NCI-H69 (cell line): ENCODE measurements around the gene UBTD2.
"Not testable (repeated sequence)": the region's sequence is repeated elsewhere in the genome, so short reads cannot be mapped to it uniquely, and the experiment has no call there.

Experiments used
- DNase-seq: peaks from one replicate; lab custom pipeline; 2025; lab: John Stamatoyannopoulos, UW

The UBTD2 gene

GRCh38 chr5:172293054-172293744 lies 9.6 kb upstream of the UBTD2 start:
- peak; percentile 86 for DNase-seq

- peak; percentile 16 for DNase-seq
These were observed 8.3 kb upstream of the UBTD2 start for GRCh38 chr5:172291837-172292236.

GRCh38 chr5:172288465-172288864 lies 4.9 kb upstream of the UBTD2 start:
- no peak for DNase-seq

GRCh38 chr5:172287140-172287539 lies 3.6 kb upstream of the UBTD2 start:
- not testable (repeated sequence) for DNase-seq

- DNase-seq: no peak
These were observed 1.9 kb upstream of the UBTD2 start for GRCh38 chr5:172285226-172286143.

GRCh38 chr5:172284611-172284980 lies 1.0 kb upstream of the UBTD2 start:
- peak; percentile 42 for DNase-seq

- DNase-seq: peak; percentile 94
These were observed 472 bp upstream of the UBTD2 start for GRCh38 chr5:172283862-172284610.

- DNase-seq: peak; percentile 23
These were observed 1.1 kb downstream of the UBTD2 start for GRCh38 chr5:172282272-172283019.

- DNase-seq: peak; percentile 34
These were observed 2.2 kb downstream of the UBTD2 start for GRCh38 chr5:172281346-172281745.

- DNase-seq: peak; percentile 47
These were observed 2.6 kb downstream of the UBTD2 start for GRCh38 chr5:172280929-172281328.

GRCh38 chr5:172280317-172280716 lies 3.2 kb downstream of the UBTD2 start:
- no peak for DNase-seq

- no peak for DNase-seq
These were observed 5.2 kb downstream of the UBTD2 start for GRCh38 chr5:172278356-172278755.

- DNase-seq: no peak
These were observed 7.3 kb downstream of the UBTD2 start for GRCh38 chr5:172276214-172276613.

- DNase-seq: no peak
These were observed 8.4 kb downstream of the UBTD2 start for GRCh38 chr5:172274951-172275753.

- no peak for DNase-seq
These were observed 15.6 kb downstream of the UBTD2 start for GRCh38 chr5:172267943-172268342.

- DNase-seq: no peak
These were observed 16.9 kb downstream of the UBTD2 start for GRCh38 chr5:172266676-172267092.

- no peak for DNase-seq
These were observed 17.4 kb downstream of the UBTD2 start for GRCh38 chr5:172266071-172266675.

- no peak for DNase-seq
These were observed 18.7 kb downstream of the UBTD2 start for GRCh38 chr5:172264815-172265395.

- no peak for DNase-seq
These were observed 28.1 kb downstream of the UBTD2 start for GRCh38 chr5:172255444-172255843.

GRCh38 chr5:172252501-172252900 lies 31.1 kb downstream of the UBTD2 start:
- DNase-seq: no peak
